HG03442 (cell line): Measurements from ENCODE around the gene ASB11.

Source experiments
- ATAC-seq: cut with Tn5 transposase; IDR thresholded peaks from one replicate; pipeline ENCODE4 v1.9.1; 2021; ENCODE audit warnings: mild to moderate bottlenecking, moderate library complexity; ENCODE audit not compliant: unreplicated experiment

ASB11 gene, protein sequence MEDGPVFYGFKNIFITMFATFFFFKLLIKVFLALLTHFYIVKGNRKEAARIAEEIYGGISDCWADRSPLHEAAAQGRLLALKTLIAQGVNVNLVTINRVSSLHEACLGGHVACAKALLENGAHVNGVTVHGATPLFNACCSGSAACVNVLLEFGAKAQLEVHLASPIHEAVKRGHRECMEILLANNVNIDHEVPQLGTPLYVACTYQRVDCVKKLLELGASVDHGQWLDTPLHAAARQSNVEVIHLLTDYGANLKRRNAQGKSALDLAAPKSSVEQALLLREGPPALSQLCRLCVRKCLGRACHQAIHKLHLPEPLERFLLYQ

DNA sequence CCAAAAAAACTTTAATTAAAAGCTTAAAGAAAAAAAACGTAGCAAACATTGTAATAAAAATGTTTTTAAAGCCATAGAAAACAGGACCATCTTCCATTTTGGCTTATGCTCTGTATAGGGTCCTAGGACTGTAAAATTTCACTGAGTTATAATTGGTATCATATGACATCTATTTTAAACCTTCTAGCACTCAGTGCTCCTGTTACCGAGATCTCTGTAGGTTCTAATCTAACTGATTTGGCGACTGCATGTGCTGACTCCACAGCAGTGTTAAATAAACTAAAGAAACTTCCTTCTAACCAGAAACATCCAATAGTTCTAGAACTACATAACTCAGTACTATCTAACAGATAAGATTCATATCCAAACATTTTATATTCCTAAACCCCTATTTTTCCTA is at the start of gene ASB11:
Gene ASB11, minus strand, starts transcription at position 132 of the 400 bp plus-strand sequence. Its CDS starts 35 bp downstream, at position 97.
- no peak for ATAC-seq

DNA sequence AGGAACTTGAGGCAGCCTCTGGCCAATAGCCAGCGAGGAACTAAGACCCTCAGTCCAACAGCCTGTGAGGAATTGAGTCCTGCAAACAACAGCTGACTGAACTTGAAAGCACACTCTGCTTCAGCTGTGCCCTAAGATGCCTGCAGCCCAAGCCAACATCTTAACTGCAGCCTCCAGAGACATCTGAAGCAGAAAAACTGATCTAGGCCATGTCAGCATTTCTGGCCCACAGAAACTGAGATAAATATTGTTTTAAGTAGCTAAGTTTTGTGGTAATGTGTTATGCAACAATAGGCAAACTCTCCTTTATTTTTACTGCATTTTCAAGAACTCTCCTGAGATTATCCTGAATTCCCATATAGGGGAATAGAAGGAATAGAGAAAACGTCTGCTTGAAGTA is 44.3 kb upstream of the ASB11 start:
- ATAC-seq = no peak

DNA sequence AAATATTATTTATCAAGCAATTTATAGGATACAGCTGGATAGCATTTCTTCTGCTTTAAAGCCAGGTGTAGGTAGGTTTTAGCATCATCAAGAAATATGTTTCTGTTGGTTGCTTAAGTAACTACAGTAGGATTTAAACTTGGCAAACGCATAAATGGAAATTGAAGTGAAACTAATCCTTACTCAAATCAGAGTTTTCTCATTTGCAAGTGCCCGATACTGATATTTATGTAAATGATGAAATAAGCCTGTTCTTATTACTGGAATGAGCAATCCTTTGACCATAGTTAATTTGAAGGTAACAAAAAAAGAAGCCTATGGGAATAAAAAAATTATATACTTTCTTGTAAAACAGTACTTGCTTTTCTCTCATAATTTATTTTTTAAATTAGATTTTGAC is 43.1 kb upstream of the ASB11 start:
- no peak for ATAC-seq

DNA sequence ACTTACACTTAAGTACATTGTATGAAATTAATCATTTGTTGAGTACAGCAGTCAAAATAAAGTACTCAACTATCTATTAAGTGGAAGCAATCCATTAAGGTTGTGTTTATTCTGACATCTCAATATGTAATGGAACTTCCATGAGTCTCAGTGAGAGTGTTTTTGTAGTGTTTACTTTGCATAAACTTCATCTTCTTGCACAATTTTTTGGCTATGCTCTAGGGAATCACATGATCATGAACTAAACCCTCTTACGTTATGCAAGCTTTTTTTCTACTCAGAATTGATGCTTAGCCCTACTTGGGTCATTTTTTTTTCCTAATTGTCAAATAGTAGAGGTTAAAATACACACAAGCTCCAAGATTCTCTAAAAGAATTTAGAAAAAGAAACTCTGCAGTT is 41.0 kb upstream of the ASB11 start:
- no peak for ATAC-seq

DNA sequence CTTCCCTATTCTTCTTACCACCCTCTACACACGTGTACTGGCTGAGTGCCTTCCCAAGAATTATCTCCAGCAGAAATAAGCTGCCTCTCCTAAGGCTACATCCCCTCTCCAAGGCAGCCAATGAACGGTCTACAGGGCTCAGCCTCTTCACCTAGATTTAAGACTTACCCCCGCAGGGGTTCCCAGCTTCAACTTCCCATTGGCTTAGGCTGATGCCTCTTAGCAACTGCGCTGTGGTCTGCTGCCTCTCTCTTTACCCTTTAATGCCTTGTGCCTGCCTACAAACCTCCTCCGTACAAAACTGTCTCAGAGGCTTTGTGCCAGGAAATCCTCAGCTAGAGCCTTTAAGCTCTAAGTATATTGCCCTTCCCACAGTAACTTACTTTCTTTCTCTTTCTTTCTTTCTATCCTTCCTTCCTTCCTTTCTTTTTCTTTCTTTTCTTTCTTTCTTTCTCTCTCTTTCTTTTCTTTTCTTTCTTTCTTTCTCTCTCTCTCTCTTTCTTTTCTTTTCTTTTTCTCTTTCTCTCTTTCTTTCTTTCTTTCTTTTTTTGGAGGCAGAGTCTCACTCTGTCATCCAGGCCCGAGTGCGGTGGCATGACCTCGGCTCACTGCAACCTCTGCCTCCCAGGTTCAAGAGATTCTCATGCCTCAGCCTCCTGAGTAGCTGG is 35.0 kb upstream of the ASB11 start:
- ATAC-seq = no peak

DNA sequence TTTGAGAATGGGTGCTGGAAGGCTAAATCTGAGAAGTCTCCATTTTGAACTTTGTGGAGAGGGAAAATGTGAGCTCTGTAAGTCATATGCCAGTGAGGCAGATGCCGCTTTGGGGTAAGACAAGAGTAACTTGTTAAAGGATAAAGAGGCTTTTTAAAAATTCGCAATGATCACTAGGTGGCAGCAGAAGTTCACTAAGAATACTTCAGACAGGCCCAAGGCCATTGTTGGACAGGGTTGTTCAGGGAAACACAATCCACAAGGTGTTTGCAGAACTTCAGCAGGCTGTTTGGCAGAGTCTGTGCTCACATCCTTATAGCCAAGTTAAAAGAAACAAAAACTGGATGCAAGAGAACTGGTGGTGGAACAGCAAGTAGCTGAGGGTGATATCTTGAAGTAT is 33.6 kb upstream of the ASB11 start:
- no peak for ATAC-seq

DNA sequence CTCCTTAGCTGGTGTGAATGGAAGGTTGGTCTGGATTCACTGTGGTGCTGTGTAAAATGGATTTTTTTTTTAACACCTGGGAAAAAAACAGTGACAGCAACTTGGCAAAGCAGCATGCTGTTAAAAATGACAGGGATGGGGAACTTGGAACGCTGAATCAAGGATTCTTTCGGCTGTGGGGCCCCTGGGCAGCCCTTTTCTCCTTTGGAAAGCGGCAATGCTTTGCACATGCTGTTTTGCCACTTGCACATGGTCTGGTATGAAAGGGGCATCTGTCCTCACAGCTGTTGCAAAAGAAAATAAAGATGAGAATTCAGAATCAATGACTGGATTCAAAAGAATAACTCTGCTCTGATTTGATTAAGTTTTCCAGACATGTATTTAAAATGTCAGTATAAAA is 30.5 kb upstream of the ASB11 start:
- ATAC-seq = no peak

DNA sequence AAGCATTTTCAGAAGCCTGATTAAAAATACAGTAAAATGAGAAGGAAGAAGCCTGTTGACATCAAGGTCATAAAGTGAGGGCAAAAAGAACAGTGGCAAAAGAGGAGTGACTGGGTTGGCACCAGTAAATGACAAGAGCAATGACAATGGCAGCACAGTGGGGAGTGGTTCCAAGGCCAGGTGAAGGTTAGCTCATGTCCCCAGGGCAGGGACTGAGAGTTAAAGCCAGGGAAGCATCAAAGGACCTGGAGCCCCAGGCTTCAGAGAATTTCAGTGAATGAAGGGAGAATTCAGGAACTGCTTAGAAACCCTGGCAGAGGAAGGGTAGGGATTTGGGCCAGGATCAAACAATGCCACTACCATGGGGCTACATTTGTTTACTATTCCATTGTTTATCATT is 28.7 kb upstream of the ASB11 start:
- no peak for ATAC-seq

DNA sequence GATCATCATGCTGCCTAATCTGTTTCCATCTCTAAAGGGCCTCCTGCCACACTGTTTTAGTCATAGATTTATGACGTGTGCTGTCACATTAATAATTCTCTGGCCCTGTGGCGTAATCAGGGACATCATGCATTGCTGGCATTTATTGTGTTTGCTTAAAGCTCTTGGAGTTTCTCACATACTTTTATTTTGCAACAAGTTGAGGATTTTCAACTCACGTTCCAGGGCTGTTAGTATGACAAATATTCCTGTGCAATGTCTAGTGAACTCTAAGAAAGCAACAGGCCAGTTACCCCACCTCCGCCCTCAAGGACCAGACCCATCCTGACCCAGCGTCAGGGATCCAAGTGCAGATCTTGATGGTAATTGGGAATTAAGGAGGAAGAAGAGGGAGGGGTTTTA is 27.6 kb upstream of the ASB11 start:
- ATAC-seq = no peak

DNA sequence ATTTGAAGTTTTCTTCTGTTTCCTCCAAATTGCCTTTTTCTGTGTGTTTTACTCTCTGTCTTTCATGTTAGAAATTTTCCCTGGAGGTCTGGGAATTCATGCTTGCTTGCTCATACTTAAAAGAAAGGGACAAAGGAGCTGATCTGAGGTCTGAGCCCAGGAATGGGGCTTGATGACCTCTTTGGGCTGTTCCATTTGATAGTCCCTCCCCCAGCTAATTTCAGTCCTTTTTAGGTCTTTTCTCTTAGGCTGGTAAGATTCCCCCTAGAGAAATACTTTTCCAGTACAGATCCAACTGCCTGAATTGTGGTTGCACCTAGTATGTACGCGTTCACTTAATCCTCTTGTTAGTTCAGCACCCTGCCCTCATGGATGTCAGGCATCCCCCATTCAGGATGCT is 25.4 kb upstream of the ASB11 start:
- no peak for ATAC-seq

DNA sequence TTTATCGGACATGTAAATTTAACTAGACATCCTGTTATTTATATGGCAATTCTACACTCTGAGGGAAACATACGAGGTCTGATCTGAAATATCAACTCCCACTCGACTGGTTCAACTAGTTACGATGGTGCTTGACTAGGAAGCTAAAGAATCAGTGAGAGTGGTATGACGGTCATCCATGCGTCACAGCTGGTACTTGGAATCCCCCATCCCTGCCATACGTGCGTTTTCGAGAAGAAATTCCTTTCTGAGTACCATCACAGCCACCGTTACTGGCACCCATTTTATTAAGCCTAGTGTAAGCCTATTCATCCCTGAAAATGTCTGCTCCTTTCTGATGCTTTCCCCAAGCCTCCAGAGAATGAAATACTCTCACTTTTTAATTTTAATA is 20.6 kb upstream of the ASB11 start:
- no peak for ATAC-seq

DNA sequence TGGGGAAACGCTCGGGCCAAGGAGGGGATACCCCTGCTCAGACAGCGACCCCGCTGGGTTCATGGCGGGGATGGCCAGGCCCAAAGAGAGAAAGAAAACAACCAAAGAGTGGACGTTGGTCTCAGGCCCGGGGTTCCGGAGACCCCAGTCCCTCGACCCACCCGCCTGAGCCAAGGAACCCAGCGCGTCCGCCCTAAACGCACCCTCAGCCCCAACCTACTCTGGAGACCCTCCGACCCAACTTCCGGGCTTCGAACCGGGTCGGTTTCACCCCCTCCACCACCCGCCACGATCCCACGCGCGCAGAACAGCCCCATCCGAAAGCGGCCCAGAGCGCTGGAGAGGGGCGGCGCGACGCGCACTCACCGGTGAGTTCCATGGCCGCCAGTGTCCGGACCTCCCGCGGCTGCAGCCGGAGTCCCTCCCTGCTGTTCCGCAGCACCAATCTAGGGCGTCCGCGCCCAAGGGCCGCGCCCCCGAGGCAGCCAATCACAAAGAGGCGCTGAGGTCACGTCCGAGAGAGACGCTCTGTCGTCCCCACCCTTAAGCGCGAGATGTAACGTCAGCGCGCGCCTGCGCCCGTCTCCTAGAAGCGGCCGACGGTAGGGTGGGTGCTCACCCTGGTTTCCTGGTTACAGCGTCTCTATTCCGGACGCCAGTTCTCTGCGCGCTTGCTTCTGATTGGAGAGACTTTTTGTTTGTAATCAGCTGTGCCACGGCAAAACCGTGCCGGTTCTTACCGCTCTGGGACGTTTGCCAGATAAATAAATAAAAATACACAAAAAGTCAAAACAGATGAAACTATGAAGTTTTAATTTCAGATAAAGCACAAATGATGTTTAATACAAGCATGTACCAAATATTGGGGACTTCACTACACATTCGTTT is 19.9 kb upstream of the ASB11 start, which contains the start of gene PIGA:
Gene PIGA, minus strand, starts transcription at position 389 of the 888 bp plus-strand sequence. CDS start 3,593 bp downstream, outside the sequence.
- ATAC-seq = peak; percentile 98

DNA sequence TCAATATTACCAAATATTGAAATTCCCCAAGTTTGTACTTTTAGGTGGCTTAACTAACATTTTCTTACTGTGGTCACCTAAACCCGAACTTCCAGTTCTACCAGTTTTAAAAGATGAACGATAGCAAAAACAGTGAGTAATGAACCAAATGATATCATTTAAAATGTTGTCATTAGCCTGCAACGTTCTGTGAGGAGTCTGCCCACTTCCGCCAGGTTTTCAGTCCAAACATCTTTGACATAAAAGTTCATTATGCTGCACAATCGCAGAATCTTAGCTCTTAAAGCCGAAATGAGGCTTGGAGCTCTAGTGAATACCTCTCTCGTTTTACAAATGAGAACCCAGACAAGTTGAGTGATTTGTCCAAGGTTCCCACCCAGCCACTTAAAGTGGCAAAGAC is 19.1 kb upstream of the ASB11 start:
- ATAC-seq = no peak

DNA sequence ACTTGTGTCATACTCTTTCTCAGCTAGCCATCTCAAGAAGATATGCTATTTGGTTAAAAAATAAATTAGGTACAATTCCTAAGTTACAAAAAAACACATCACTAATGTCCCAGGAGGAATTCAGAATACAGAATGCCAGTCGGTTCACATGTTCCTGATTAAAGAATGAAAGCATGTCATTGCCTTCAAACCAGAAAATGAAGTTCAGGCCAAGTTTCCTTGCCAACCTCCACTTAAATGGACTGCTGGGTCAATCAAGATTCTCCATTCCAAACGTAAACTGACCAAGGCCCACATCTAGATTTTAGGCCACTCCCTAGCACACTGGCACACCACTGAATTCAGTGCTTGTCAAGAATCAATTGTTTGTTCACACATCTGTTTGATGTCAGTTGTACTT is 13.4 kb upstream of the ASB11 start:
- ATAC-seq = no peak

DNA sequence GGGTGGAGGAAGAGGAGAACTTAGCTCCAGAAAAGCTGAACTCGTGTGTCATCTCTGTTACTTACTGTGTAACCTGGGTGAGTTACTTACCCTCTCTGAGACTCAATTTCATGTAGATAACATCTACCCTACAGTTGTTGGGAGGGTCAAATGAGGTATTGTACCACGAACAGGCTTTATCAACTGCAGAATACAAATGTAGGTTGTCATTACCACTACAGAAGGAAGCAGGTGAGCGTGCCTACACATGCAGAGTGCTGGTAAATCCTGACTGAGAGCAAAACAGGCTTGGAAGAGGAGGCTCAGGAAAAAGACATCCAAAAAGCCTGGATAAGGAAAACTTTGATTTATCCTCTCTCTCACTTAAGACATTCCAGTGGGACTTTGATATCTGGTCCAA is 12.7 kb upstream of the ASB11 start:
- ATAC-seq = no peak

DNA sequence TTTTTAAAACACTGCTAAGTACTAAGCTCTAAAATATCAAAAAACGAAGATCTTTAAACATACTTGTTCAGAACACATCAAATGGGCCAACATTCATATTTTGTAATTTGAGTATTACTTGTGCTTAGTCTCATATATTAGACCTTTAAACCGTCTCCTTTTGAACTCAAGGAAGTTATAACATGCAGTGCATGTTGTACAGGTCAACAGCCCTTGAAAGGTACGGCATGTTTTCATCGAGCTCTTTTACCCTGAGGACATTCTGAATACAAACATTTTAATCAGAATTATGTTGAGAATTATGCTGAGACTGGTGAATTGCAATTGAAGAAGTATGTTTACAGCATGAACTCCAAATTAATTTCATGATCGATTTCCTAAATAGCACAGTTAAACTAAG is 7.0 kb upstream of the ASB11 start:
- no peak for ATAC-seq

DNA sequence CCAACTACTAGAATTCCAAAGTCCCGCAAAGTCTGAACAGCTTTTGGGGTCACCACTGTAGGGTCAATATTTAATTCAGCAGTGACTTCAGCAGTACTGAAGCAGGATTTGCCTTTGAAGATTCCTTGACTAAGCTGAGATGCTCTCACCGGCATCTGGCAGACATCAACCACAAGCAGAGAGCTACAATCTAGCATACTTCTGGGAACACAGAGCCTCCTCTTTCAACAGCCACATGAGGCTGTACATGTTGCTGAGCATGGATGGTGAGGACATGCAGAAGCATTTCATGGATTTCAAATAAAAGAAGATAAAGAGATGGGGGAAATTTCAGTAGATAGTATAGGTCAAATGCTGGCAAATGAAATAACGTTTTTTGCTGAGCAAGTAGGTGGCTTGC is 6.6 kb upstream of the ASB11 start:
- ATAC-seq = no peak

DNA sequence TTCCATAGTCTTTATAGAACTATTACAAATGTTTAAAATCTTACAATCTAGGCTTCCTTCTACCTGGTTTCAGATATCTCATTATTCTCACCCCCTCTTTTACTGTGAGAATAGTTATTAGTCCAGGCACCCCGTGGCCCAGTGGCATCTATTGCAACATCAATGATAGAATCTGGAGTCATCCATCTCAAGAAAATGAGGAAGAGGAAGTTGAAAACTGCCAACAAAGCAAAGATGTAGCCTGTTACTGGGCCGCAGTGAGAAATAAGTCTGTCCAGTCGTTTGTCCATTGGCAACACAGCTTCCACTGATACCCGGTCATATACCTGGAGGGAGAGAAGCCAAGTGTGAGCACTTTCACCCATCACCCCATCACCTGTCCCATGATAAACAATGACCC is 6.0 kb upstream of the ASB11 start:
- ATAC-seq = no peak

DNA sequence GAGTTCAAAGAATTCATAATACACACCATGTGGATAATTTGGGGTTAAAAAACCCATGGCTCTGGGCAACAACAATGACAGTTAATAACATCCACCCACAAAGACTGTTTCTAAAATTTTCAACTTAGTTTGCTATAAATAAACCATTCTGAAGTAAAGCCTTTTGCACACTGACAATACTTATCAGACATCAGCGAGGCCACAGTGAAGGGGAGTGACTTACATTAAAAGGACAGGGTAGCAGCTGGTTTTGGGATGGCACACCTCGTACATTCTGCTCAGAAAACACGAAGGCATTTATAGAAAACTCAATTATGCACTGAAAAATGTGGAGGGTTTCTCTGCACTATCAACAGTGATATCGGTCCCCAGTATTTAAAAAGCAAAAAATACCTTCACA is 4.9 kb upstream of the ASB11 start:
- no peak for ATAC-seq

DNA sequence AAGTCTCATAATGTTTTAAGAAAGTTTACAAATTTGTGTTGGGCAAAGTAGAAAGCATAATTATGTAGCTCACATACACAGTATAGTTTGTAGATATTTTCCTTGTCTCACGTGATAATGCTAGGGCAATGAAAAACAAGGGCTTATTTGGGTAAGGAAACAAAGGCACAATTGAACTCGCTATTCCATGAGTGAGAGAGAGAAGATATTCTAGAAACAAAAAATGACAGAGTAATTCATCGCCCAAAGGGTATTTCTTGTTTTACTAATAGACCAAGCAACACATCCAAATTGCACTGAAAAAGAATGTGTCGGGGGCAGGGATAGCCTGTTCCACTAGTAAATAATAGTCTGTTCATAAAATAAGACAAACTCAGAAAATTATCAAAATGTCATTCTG is 3.6 kb upstream of the ASB11 start:
- ATAC-seq = no peak

DNA sequence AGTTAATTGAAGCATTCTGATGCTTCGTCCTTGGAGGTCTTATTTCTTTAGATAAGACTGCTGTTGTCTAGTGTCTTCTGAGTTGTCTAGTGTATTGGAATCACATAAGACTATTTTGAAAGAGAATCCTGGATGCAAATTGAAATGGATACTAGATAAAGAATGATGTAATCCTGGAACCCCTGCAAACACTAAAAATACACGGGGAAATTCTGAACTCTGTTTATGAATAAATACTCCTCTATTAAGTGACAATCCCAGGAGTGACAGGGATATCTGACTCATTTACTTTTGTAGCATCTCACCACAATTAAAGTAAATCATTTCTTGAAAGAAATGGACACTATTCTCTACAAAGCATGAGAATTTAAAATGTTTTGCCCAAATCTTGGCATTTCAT is 968 bp downstream of the ASB11 start:
- no peak for ATAC-seq

DNA sequence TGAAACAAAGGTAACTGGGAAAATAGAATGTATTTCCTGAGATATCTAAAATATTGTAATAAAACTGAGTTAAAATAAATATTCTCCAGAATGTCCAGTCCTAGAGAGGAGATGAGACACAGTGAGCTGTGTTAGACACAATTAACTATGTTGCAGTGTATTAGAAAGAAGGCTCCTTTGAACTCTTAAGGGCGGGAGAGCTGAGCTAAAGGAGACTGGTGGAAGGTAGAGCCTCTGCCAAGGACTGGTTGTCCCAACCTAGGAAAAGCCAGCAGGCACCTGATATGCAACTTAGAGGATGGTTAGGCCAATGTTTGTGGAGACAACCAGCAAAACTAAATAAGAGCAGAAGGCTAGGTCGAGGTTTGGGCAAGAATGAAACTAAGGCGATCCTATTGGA is 4.3 kb downstream of the ASB11 start:
- ATAC-seq = no peak
